Hepatocyte (in vitro differentiated cells): Measurements from ENCODE around the gene RABGAP1L. TPM values are rescaled to one million over a fixed set of nuclear protein-coding genes. Genes with fewer than 3 reads are reported as not detected.
"Not testable (repeated sequence)": the region's sequence is repeated elsewhere in the genome, so short reads cannot be mapped to it uniquely, and the experiment has no call there.

Experiments
- DNase-seq: peaks from one replicate; pipeline ENCODE4 v3.0.0-alpha.2; 2016; ENCODE audit warnings: low spot score
- H2AFZ ChIP-seq: fragments of 200-600 bp; sonication (generic); 2 replicates; pipeline ENCODE4 v1.6.0; 2016; ENCODE audit warnings: antibody characterized with exemption, mild to moderate bottlenecking
- H3K27ac ChIP-seq: fragments of 200-600 bp; sonication (generic); 2 replicates; pipeline ENCODE4 v1.5.1; 2016; ENCODE audit warnings: mild to moderate bottlenecking
- H3K27me3 ChIP-seq: fragments of 200-600 bp; sonication (generic); 2 replicates; pipeline ENCODE4 v1.6.1; 2016
- H3K36me3 ChIP-seq: fragments of 200-600 bp; sonication (generic); replicated peaks from 2 replicates; pipeline ENCODE4 v1.5.1; 2016; ENCODE audit warnings: low read depth; ENCODE audit not compliant: insufficient read depth
- H3K4me1 ChIP-seq: fragments of 200-600 bp; sonication (generic); 2 replicates; pipeline ENCODE4 v1.5.1; 2016; ENCODE audit warnings: mild to moderate bottlenecking, moderate library complexity; ENCODE audit not compliant: insufficient read depth
- H3K4me2 ChIP-seq: fragments of 200-600 bp; sonication (generic); 2 replicates; pipeline ENCODE4 v1.6.0; 2016
- H3K4me3 ChIP-seq: fragments of 200-600 bp; sonication (generic); 2 replicates; pipeline ENCODE4 v1.5.1; 2016; ENCODE audit warnings: mild to moderate bottlenecking
- H3K79me2 ChIP-seq: fragments of 200-600 bp; sonication (generic); 2 replicates; pipeline ENCODE4 v1.6.0; 2017; ENCODE audit warnings: mild to moderate bottlenecking
- H3K9me2 ChIP-seq: fragments of 200-600 bp; sonication (generic); replicated peaks from 2 replicates; pipeline ENCODE4 v1.6.0; 2017; ENCODE audit warnings: mild to moderate bottlenecking; ENCODE audit not compliant: insufficient read depth
- H3K9me3 ChIP-seq: fragments of 200-600 bp; sonication (generic); 2 replicates; pipeline ENCODE4 v1.5.1; 2016; ENCODE audit warnings: low read depth, mild to moderate bottlenecking
- H4K20me1 ChIP-seq: fragments of 200-600 bp; sonication (generic); 2 replicates; pipeline ENCODE4 v1.6.0; 2016; ENCODE audit warnings: mild to moderate bottlenecking; ENCODE audit not compliant: insufficient read depth, poor library complexity, severe bottlenecking
- CTCF ChIP-seq: fragments of 200-600 bp; sonication (generic); IDR thresholded peaks from 2 replicates; pipeline ENCODE4 v1.5.1; 2016; ENCODE audit warnings: antibody characterized with exemption, mild to moderate bottlenecking; ENCODE audit not compliant: poor library complexity
- EZH2 ChIP-seq: fragments of 200-600 bp; sonication (generic); IDR thresholded peaks from 2 replicates; pipeline ENCODE4 v1.6.1; 2016; ENCODE audit warnings: antibody characterized with exemption, mild to moderate bottlenecking, borderline replicate concordance
- EZH2phosphoT487 ChIP-seq: fragments of 200-600 bp; sonication (generic); IDR thresholded peaks from one replicate; pipeline ENCODE4 v1.6.1; 2018; ENCODE audit warnings: antibody characterized with exemption, mild to moderate bottlenecking, low read depth, moderate library complexity; ENCODE audit not compliant: unreplicated experiment, severe bottlenecking
- WGBS: methylation state at CpG from one replicate; pipeline ENCODE4 v1.1.6; 2016; ENCODE audit warnings: low lambda C conversion rate; ENCODE audit errors: missing lambda C conversion rate; 5-methylcytosine and 5-hydroxymethylcytosine counted together
- polyA plus RNA-seq: library from polyadenylated mRNA; unstranded; fragments of >200 nt; fragmentation: Nextera tagmentation; extraction: Ambion mirVana; gene quantifications from 2 replicates; pipeline ENCODE4 v1.2.1, GENCODE V29; 2016
- total RNA-seq: library from RNA; depleted of rRNA; stranded (reverse); fragments of >200 nt; gene quantifications from 2 replicates; pipeline ENCODE4 v1.2.3, GENCODE V29; 2014

The RABGAP1L gene
- total and polyA plus RNA-seq, 2 experiments from 2014 or later = 15.0 to 41.8 TPM

GRCh38 chr1:174583316-174583715, 424.0 kb downstream of the RABGAP1L start:
- TF ChIP-seq EZH2phosphoT487 (no peak), CTCF (no peak), EZH2 (no peak)
- WGBS = 91% methylated on average over 1 of the region's 1 CpG
- no peaks in the 10 kb centered on the region for H3K4me1 ChIP-seq
- no peaks in the 10 kb centered on the region for H3K36me3 ChIP-seq
- H3K4me3 ChIP-seq = no peak overlapping the region
- no peaks in the 10 kb centered on the region for H3K9me2 ChIP-seq
- H4K20me1 ChIP-seq = no peaks in the 10 kb centered on the region
- no peak overlapping the region for H3K27ac ChIP-seq
- DNase-seq = no peak
- no peaks in the 10 kb centered on the region for H3K27me3 ChIP-seq
- no peak overlapping the region for H3K4me2 ChIP-seq
- H2AFZ ChIP-seq = no peak overlapping the region
- H3K9me3 ChIP-seq = no peaks in the 10 kb centered on the region
- no peaks in the 10 kb centered on the region for H3K79me2 ChIP-seq

DNA sequence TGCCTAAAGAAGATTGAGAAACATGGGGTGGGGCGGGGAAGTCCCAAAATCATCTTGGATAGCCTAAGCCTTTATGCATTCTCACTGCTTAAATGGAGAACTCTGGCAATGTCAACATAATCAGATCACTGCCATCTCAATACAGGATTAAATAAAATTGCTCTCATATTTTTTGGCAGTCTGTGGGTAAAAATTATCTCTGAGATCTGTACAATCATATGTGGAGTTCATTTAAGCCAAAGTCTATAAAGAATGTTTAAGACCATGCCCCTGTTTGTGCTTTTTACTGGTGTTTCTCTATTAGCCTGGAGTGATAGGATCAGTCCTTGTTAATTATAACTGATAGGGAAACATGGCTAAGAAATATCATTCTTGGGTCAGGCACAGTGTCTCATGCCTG, 424.8 kb downstream of the RABGAP1L start:
- Histone ChIP-seq H3K4me3 (no peak overlapping the region), H3K79me2 (no peaks in the 10 kb centered on the region), H3K36me3 (no peaks in the 10 kb centered on the region), H3K27me3 (no peaks in the 10 kb centered on the region), H2AFZ (no peak overlapping the region), H3K9me2 (no peaks in the 10 kb centered on the region), H4K20me1 (no peaks in the 10 kb centered on the region), H3K9me3 (no peaks in the 10 kb centered on the region), H3K27ac (no peak overlapping the region), H3K4me1 (no peaks in the 10 kb centered on the region), H3K4me2 (no peak overlapping the region)
- no peak for TF ChIP-seq EZH2
- TF ChIP-seq CTCF = no peak
- no peak for TF ChIP-seq EZH2phosphoT487
- WGBS = 100% methylated on average over 1 of the region's 1 CpG
- no peak for DNase-seq

- not testable (repeated sequence) for H4K20me1 ChIP-seq, H3K4me3 ChIP-seq, H2AFZ ChIP-seq, H3K9me2 ChIP-seq, H3K27ac ChIP-seq, H3K79me2 ChIP-seq, H3K9me3 ChIP-seq, H3K4me1 ChIP-seq, H3K4me2 ChIP-seq, H3K27me3 ChIP-seq, H3K36me3 ChIP-seq, DNase-seq
These were observed 429.3 kb downstream of the RABGAP1L start for GRCh38 chr1:174588618-174589017.

- H3K9me3 ChIP-seq = no peaks in the 10 kb centered on the region
- no peak for DNase-seq
- H3K27ac ChIP-seq = no peak overlapping the region
- no peaks in the 10 kb centered on the region for H3K36me3 ChIP-seq
- TF ChIP-seq EZH2 = no peak
- TF ChIP-seq CTCF = no peak
- H3K79me2 ChIP-seq = no peaks in the 10 kb centered on the region
- 96% methylated on average over 1 of the region's 1 CpG for WGBS
- no peaks in the 10 kb centered on the region for H3K27me3 ChIP-seq
- no peaks in the 10 kb centered on the region for H4K20me1 ChIP-seq
- no peaks in the 10 kb centered on the region for H3K4me1 ChIP-seq
- H3K9me2 ChIP-seq = no peaks in the 10 kb centered on the region
- no peak overlapping the region for H3K4me3 ChIP-seq
- H2AFZ ChIP-seq = no peak overlapping the region
- H3K4me2 ChIP-seq = no peak overlapping the region
These were observed 445.9 kb downstream of the RABGAP1L start for GRCh38 chr1:174605198-174605597.
